Activated naive CD4-positive, alpha-beta T cell treated with anti-CD3 and anti-CD28 coated beads, Interleukin-2, amount 50 U/mL, for 24 hours (primary cell): Measurements from ENCODE around the gene PLCB4.

Experiments used
- H3K27ac Mint-ChIP-seq: one replicate; pipeline ENCODE4 v1.8.0; 2021; ENCODE audit warnings: mild to moderate bottlenecking, mixed read lengths
- H3K27me3 Mint-ChIP-seq: one replicate; pipeline ENCODE4 v1.8.0; 2021; ENCODE audit warnings: mixed read lengths
- H3K36me3 Mint-ChIP-seq: one replicate; pipeline ENCODE4 v1.8.0; 2021; ENCODE audit warnings: mixed read lengths
- H3K4me1 Mint-ChIP-seq: one replicate; pipeline ENCODE4 v1.8.0; 2021; ENCODE audit warnings: mixed read lengths
- H3K4me3 Mint-ChIP-seq: one replicate; pipeline ENCODE4 v1.8.0; 2021; ENCODE audit warnings: mild to moderate bottlenecking, mixed read lengths
- H3K9me3 Mint-ChIP-seq: one replicate; pipeline ENCODE4 v1.8.0; 2021; ENCODE audit warnings: mixed read lengths

PLCB4 gene

DNA sequence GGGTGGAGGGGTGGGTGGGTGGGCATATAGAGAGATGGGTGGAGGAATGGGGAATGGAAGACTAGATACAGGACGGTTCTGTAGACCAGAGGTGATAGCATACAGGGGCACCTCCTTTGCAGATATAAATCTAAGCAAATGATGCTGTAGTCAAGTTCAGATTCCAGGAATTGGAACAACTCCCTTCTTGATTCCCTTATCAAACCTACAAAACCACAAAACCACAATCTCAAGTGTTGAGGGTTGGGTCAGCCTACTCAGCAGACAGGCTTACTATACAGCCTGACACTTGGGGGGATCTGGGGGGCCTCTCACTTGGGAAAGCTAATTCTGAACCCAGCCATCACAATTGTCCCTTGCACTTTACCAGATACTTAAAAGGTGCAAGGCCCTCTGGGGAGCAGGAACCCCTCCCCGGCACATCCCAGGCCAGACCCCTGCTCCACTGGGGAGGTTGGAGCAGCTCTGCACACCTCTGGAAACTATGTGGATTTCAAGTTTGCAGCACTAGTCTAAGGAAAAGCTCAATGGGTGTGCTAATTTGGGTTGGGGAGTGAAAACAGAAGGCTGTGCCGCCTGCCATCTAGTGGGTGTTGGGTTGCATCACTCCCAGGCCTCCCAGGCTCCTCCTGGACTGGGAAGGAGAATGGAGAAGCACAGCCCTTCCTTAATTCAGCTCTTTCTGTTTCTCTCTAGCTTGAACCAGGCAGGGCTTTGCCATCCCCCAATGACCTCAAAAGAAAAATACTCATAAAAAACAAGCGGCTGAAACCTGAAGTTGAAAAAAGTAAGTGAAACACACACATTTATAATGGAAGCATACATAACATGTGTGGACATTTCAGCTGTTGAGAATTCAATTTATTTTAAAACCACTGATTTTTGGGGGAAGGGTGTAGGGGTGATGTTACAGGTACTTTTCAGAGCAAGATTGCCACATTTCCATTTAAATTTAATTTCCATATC is 324.3 kb downstream of the PLCB4 start:
- no peak overlapping the region for H3K4me3 Mint-ChIP-seq
- no peaks in the 10 kb centered on the region for H3K4me1 Mint-ChIP-seq
- no peaks in the 10 kb centered on the region for H3K9me3 Mint-ChIP-seq
- H3K27me3 Mint-ChIP-seq = peaks cover 3% of the 10 kb centered on the region
- H3K36me3 Mint-ChIP-seq = no peaks in the 10 kb centered on the region
- H3K27ac Mint-ChIP-seq = no peak overlapping the region

DNA sequence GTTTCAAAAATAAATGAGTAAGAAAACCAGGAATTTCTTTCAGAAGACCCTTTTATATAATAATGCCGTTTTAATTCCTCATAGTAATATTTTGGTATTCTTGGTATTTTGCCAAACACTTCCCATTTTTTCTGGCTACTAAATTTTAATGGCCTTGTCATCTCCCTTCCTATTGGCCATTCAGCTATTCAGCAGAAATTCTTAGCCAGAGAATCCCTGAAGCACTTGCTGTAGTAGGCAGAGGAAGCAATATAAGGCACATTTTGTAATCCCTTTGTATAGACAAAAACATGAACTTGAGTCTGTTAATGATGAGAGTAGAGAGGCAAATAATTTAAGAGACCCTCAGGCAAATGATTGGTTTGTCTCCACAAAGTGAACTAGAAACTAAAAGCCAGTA is 327.1 kb downstream of the PLCB4 start:
- Mint-ChIP-seq H3K27me3 (peaks cover 3% of the 10 kb centered on the region), H3K4me1 (no peaks in the 10 kb centered on the region), H3K4me3 (no peak overlapping the region), H3K9me3 (no peaks in the 10 kb centered on the region), H3K36me3 (no peaks in the 10 kb centered on the region), H3K27ac (no peak overlapping the region)

DNA sequence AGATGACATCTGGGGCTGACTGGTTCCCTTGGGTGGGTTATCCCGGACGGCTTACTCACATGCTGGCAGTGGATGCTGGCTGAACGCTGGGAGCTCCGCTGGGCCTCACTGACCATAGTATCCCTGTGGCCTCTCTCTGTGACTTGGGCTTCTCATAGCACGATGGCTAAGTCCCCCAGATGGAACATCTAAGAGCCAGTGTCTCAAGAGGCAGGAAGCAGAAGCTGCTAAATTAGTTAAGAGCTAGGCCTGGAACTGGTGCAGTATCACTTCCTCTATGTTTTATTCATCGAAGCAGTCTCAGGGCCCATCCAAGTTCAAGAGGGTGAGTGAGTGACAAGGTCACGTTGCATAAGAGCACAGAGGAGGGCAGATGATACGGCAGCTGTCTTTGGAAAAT is 329.0 kb downstream of the PLCB4 start:
- Mint-ChIP-seq H3K9me3 (no peaks in the 10 kb centered on the region), H3K36me3 (no peaks in the 10 kb centered on the region), H3K4me1 (no peaks in the 10 kb centered on the region), H3K27ac (no peak overlapping the region), H3K4me3 (no peak overlapping the region), H3K27me3 (peaks cover 3% of the 10 kb centered on the region)

DNA sequence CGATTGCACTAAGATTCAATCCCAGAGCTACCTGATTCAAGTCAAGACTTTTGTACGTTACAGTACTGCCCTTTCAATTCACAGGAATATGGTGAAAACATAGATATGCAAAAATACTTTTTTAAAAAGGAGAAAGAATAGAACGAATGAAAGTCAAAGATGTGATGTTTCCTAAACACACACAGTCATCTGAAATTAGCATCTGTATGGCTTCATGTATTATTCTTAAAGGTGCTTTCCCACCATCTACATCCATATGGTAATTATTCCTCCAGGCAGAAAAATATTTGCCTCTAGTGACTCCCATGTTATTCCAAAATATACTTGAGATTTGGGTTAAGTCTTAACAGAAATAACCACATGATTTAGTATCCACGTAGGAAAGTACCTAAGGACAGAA is 330.0 kb downstream of the PLCB4 start:
- Mint-ChIP-seq H3K27ac (no peak overlapping the region), H3K4me1 (no peaks in the 10 kb centered on the region), H3K36me3 (no peaks in the 10 kb centered on the region), H3K27me3 (peaks cover 3% of the 10 kb centered on the region), H3K9me3 (no peaks in the 10 kb centered on the region), H3K4me3 (no peak overlapping the region)

DNA sequence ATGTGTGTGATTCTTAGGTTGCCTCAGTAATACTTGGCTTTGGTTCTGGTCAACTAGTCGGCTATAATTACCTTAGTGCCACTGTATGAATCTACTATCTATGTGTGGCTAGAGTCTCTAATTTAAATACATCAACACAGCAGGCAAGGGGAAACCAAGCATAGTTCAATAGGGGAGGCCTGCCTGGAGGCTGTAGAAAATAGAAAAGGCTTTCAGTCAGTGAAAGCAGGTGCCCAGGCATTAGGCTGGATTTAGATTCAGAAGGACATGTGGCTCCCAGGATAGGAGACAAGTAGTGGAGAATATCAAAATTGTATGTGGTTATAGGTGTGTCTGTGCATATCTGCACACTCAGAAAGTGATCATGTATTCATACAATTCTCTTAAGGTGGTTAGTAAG is 330.4 kb downstream of the PLCB4 start:
- no peaks in the 10 kb centered on the region for H3K4me1 Mint-ChIP-seq
- no peak overlapping the region for H3K4me3 Mint-ChIP-seq
- H3K36me3 Mint-ChIP-seq = no peaks in the 10 kb centered on the region
- no peak overlapping the region for H3K27ac Mint-ChIP-seq
- H3K27me3 Mint-ChIP-seq = peaks cover 3% of the 10 kb centered on the region
- no peaks in the 10 kb centered on the region for H3K9me3 Mint-ChIP-seq

DNA sequence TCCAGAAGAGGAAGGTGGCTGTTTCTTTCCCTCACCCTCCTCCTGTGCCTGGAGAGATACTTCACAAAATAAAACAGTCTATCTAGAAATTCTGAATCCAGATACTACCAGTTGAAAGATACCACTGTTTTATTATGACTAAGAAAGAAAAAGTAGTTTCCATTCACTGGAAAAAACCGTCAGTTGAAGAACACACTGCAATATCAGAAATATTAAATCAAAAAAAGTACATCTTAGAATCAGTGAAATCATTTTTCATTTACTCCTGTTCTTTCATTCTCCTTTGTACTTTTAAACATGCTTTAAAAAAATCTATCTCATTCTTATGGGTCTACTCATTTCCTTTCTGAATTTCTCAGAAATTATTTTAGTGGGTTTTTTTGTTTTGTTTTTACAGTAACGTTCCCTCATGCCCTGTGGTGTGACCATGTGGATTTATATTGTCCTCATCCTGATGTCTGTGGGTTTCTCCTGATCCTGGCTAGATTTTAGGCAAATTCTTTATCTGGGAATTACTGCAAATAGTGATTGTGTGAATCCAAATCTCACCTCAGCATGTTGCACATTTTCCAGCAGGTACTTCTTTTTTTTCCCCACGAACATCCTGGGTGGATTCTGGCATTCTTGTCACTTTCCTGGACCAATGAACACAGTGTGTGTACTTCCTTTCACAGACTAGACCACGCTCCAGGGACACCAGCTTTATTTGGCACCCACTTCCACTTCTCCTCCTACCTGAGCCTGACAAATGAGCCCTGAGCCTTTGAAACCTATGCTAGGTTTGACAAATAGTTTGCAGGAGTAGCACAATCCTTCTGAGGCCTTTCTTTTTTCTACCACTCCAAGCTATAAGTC is 331.5 kb downstream of the PLCB4 start:
- Mint-ChIP-seq H3K36me3 (no peaks in the 10 kb centered on the region), H3K27me3 (peaks cover 3% of the 10 kb centered on the region), H3K4me1 (no peaks in the 10 kb centered on the region), H3K9me3 (no peaks in the 10 kb centered on the region), H3K27ac (no peak overlapping the region), H3K4me3 (no peak overlapping the region)

DNA sequence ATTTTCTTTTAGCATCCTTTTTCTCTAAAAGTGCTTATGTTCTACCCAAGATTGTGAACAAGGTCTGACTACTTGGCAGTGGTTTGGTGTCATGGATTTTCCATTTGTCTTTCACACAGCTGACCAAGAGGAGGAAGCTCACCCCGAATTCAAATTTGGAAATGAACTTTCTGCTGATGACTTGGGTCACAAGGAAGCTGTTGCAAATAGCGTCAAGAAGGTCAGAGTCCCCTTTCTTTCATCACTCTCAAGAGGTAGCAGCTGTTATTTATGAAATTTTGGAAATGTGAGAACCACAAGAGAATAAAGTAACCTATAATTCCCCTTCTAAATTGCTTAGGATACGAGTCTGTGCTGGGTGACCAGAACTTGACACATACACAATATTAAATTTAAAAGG is 332.5 kb downstream of the PLCB4 start:
- H3K36me3 Mint-ChIP-seq = no peaks in the 10 kb centered on the region
- H3K9me3 Mint-ChIP-seq = no peaks in the 10 kb centered on the region
- no peak overlapping the region for H3K27ac Mint-ChIP-seq
- no peaks in the 10 kb centered on the region for H3K4me1 Mint-ChIP-seq
- peaks cover 3% of the 10 kb centered on the region for H3K27me3 Mint-ChIP-seq
- no peak overlapping the region for H3K4me3 Mint-ChIP-seq

DNA sequence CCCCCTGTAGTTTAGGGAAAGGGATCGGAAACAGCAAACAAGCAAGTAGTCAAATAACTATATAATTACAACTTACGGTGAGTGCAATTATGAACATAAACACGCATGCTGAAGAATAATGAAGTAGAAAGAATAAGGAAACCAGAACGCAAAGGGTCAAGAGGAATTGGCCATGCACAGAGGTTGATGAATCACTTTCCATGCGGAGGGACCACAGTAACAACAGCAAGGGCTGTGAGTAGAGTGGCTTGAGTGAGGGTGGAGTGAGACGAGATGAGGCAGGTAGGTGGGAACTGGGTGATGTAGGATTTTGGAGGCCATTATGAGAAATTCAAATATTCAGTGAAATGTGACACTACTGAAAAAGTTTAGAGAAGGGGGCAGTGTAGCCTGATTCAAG is 333.3 kb downstream of the PLCB4 start:
- Mint-ChIP-seq H3K4me3 (no peak overlapping the region), H3K36me3 (no peaks in the 10 kb centered on the region), H3K27ac (no peak overlapping the region), H3K9me3 (no peaks in the 10 kb centered on the region), H3K27me3 (peaks cover 3% of the 10 kb centered on the region), H3K4me1 (no peaks in the 10 kb centered on the region)

DNA sequence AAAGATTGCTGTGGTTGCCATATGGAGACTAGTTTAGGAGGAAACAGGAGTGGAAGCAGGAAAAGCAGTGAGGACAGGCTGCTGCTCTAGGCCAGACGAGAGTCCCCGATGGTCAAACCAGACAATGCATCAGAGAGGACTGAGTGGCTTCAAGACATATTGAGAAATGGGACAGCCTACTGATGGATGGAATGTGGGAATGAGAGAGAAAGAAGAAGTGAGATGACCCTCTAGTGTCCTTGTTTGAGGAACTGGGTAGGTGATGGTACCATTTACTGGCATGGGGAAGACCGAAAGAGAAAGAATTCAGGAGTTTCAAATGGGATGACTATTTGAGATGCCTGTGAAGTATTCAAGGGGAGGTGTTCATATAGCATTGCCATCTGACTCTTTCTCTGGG is 333.7 kb downstream of the PLCB4 start:
- Mint-ChIP-seq H3K4me3 (no peak overlapping the region), H3K27ac (no peak overlapping the region), H3K9me3 (no peaks in the 10 kb centered on the region), H3K27me3 (no peaks in the 10 kb centered on the region), H3K4me1 (no peaks in the 10 kb centered on the region), H3K36me3 (no peaks in the 10 kb centered on the region)

DNA sequence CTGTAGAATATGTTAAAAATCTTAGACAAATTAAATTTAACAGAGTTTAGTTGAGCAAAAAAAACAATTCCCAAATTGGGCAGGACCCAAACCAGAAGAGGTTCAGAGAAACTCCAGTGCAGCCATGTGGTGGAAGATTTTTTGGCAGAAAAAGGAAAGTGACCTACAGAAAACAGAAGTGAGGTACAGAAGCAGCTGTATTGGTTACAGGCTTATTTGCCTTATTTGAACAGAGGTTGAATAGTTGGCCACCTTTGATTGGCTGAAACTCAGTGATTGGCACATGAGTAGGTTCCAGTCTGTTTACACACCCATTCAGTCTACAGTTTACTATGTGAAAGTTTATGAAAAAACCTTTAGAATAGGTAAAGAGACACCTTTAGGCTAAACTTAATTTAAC is 334.6 kb downstream of the PLCB4 start:
- Mint-ChIP-seq H3K27me3 (no peaks in the 10 kb centered on the region), H3K36me3 (no peaks in the 10 kb centered on the region), H3K4me3 (no peak overlapping the region), H3K9me3 (no peaks in the 10 kb centered on the region), H3K4me1 (no peaks in the 10 kb centered on the region), H3K27ac (no peak overlapping the region)

DNA sequence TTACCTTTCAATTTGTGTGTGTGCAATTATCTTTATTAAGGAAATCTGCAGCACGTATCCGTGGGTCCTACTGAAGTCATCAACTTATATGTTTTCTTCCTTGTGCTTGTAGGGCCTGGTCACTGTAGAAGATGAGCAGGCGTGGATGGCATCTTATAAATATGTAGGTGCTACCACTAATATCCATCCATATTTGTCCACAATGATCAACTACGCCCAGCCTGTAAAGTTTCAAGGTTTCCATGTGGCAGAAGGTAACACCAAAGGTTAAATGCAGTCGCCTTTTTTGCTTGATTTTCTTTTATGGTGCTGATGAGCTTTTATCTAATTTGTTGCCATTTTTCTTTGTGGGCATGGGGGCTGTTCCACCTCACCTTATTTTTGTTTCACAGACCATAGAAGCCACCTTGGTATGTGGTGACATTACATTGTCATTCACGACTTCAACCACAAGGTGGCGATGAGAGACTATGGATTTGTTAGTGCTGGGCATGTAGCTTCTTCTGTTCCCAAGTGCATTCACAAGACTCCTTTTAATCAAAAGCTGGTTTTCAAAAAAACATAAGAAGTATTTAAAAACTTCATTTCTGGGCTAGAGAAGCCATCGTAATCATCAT is 339.0 kb downstream of the PLCB4 start:
- Mint-ChIP-seq H3K9me3 (no peaks in the 10 kb centered on the region), H3K27ac (no peak overlapping the region), H3K4me1 (no peaks in the 10 kb centered on the region), H3K36me3 (no peaks in the 10 kb centered on the region), H3K27me3 (no peaks in the 10 kb centered on the region), H3K4me3 (no peak overlapping the region)

DNA sequence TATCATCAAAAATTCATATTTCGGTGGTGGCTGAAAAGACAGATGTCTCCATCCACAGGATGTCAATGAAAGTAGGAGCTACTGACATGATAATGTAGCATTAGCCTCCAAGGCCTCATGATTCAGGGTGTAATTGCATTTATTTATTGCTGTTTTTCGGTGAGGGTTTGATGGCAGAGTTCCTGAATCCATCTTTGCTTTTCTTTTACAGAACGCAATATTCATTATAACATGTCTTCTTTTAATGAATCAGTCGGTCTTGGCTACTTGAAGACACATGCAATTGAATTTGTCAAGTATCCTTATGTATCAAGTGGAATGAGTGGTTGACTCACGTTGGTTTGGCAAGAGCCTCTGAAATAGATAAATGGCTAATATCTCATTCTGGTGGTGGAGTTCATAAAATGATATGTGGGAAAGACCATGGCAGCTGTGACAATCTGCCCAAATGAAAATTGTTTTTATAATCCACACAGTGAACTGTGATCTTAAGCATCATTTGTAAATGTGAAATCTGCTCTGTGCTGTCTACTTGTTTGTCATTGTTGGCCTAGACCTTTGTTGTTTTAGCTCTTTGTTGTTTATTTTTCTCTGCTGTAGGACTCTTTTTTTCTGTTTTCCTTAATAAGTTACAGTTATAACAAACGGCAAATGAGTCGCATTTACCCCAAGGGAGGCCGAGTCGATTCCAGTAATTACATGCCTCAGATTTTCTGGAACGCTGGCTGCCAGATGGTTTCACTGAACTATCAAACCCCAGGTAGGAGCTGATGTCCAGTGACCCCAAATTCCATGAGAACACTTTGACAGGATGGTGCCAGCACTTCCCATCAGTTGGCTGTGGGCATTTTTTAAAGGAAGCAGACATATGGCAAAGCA is 339.8 kb downstream of the PLCB4 start:
- Mint-ChIP-seq H3K27ac (no peak overlapping the region), H3K36me3 (no peaks in the 10 kb centered on the region), H3K4me3 (no peak overlapping the region), H3K27me3 (no peaks in the 10 kb centered on the region), H3K4me1 (no peaks in the 10 kb centered on the region), H3K9me3 (no peaks in the 10 kb centered on the region)

DNA sequence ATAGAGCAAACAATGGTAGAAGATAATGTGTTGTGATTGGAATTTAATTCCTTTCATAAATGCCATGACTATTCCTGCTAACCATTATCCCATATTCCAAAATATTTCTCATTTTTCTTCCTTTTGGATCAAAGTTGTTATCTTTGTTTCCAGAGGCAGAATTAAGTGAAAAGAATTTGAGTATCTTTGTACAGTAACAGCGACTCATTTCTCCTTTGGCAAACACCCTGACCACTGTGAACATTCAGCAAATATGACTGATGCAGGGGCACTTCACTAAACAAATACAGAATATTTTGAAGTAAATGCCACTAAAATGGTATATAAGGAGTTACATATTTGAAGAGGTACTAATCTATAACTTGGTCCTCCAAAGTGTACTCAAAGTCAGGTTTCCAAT is 340.5 kb downstream of the PLCB4 start:
- no peaks in the 10 kb centered on the region for H3K36me3 Mint-ChIP-seq
- no peaks in the 10 kb centered on the region for H3K27me3 Mint-ChIP-seq
- no peak overlapping the region for H3K4me3 Mint-ChIP-seq
- no peaks in the 10 kb centered on the region for H3K9me3 Mint-ChIP-seq
- H3K27ac Mint-ChIP-seq = no peak overlapping the region
- H3K4me1 Mint-ChIP-seq = no peaks in the 10 kb centered on the region

DNA sequence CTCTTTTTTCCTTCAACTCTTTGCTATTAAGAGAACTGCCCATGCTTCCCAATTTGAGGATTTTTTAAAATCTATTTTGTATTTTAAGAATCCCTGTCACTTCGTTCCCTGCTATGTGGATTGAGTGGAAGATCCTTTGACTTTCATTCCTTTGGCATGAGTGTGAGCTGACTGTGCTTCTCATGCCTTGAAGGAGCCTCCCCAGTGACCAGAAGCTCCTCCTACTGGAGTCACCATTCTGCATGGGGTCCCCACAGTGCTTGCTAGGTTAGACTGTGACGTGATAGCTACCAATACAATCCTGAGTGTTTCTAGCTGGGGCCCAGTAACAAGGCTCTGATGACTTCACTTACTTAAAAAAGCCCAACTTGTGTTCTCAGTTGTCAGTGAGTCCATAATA is 341.1 kb downstream of the PLCB4 start:
- no peaks in the 10 kb centered on the region for H3K36me3 Mint-ChIP-seq
- H3K27me3 Mint-ChIP-seq = no peaks in the 10 kb centered on the region
- H3K27ac Mint-ChIP-seq = no peak overlapping the region
- no peak overlapping the region for H3K4me3 Mint-ChIP-seq
- no peaks in the 10 kb centered on the region for H3K9me3 Mint-ChIP-seq
- no peaks in the 10 kb centered on the region for H3K4me1 Mint-ChIP-seq

DNA sequence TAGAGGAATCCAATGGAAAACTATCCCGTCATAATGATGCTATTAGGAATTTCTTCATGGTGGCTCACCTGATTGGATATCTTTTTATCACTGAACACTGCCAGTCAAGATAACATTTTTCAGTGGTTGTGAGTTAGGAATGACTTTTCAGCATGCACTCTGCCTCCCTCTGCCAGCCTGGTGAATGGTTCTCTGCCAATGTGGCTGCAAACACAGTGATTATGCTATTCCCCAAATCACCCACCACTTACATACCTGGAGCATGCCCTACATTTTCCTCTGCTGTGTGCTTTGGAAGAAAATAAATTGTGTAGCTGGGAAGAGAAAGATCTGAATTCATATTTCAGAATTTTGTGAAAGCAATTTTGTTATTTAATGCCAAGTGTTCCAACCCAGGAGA is 342.9 kb downstream of the PLCB4 start:
- H3K9me3 Mint-ChIP-seq = no peaks in the 10 kb centered on the region
- H3K4me1 Mint-ChIP-seq = no peaks in the 10 kb centered on the region
- no peak overlapping the region for H3K27ac Mint-ChIP-seq
- no peaks in the 10 kb centered on the region for H3K36me3 Mint-ChIP-seq
- no peak overlapping the region for H3K4me3 Mint-ChIP-seq
- no peaks in the 10 kb centered on the region for H3K27me3 Mint-ChIP-seq
